NT2/D1 (cell line): Measurements from ENCODE around the gene SHB.

Experiments used
- SUZ12 ChIP-seq: IDR thresholded peaks from 2 replicates; pipeline ENCODE4 v1.6.1; 2011; ENCODE audit not compliant: insufficient read length, insufficient read depth; ENCODE audit errors: extremely low read depth
- YY1 ChIP-seq: IDR thresholded peaks from 2 replicates; pipeline ENCODE4 v1.6.1; 2011; ENCODE audit not compliant: insufficient read length, insufficient read depth
- ZNF274 ChIP-seq: IDR thresholded peaks from 2 replicates; pipeline ENCODE4 v1.6.1; 2011; ENCODE audit warnings: mild to moderate bottlenecking, low read depth, low read length

- TF ChIP-seq SUZ12: no peak
- TF ChIP-seq ZNF274: no peak
- TF ChIP-seq YY1: no peak
Measured at GRCh38 chr9:37931592-37931991, 137.4 kb downstream of the SHB start.
